Activated CD4-positive, alpha-beta T cell treated with anti-CD3 and anti-CD28 coated beads for 1 hour (primary cell): Measurements from ENCODE around the gene RAB8B.
"Not testable (repeated sequence)": the region's sequence is repeated elsewhere in the genome, so short reads cannot be mapped to it uniquely, and the experiment has no call there.

Source experiments
- DNase-seq: peaks from one replicate; pipeline ENCODE4 v3.0.0-alpha.2; 2020

The RAB8B gene

GRCh38 chr15:63210151-63211091 lies 21.0 kb downstream of the RAB8B start:
- no peak for DNase-seq

- DNase-seq = no peak
Measured at GRCh38 chr15:63211092-63211490, 21.7 kb downstream of the RAB8B start.

- DNase-seq = no peak
Measured at GRCh38 chr15:63211549-63211948, 22.1 kb downstream of the RAB8B start.

- no peak for DNase-seq
Measured at GRCh38 chr15:63212050-63213004, 22.9 kb downstream of the RAB8B start.

GRCh38 chr15:63218100-63218808 lies 28.8 kb downstream of the RAB8B start:
- no peak for DNase-seq

GRCh38 chr15:63219196-63219710 lies 29.8 kb downstream of the RAB8B start:
- DNase-seq = no peak

GRCh38 chr15:63221346-63221745 lies 31.9 kb downstream of the RAB8B start:
- no peak for DNase-seq

- DNase-seq = no peak
Measured at GRCh38 chr15:63223463-63223862, 34.1 kb downstream of the RAB8B start.

GRCh38 chr15:63225381-63225780 lies 36.0 kb downstream of the RAB8B start:
- no peak for DNase-seq

GRCh38 chr15:63226155-63226883 lies 36.9 kb downstream of the RAB8B start:
- no peak for DNase-seq

- no peak for DNase-seq
Measured at GRCh38 chr15:63226966-63227401, 37.6 kb downstream of the RAB8B start.

GRCh38 chr15:63227689-63228088 lies 38.3 kb downstream of the RAB8B start:
- no peak for DNase-seq

- DNase-seq = no peak
Measured at GRCh38 chr15:63231206-63231605, 41.8 kb downstream of the RAB8B start.

- no peak for DNase-seq
Measured at GRCh38 chr15:63231706-63232105, 42.3 kb downstream of the RAB8B start.

GRCh38 chr15:63232405-63232804 lies 43.0 kb downstream of the RAB8B start:
- DNase-seq = no peak

- DNase-seq = no peak
Measured at GRCh38 chr15:63232943-63233342, 43.5 kb downstream of the RAB8B start.

GRCh38 chr15:63233667-63234423 lies 44.4 kb downstream of the RAB8B start:
- no peak for DNase-seq

- no peak for DNase-seq
Measured at GRCh38 chr15:63234451-63234870, 45.1 kb downstream of the RAB8B start.

GRCh38 chr15:63236272-63236671 lies 46.9 kb downstream of the RAB8B start:
- DNase-seq = no peak

- DNase-seq = not testable (repeated sequence)
Measured at GRCh38 chr15:63237086-63237485, 47.7 kb downstream of the RAB8B start.

- DNase-seq = no peak
Measured at GRCh38 chr15:63238171-63238570, 48.8 kb downstream of the RAB8B start.
